NCI-H510A treated with DMSO at 0.1 percent for 48 hours (cell line): ENCODE results near the gene COL25A1.
"Not testable (repeated sequence)": the region's sequence is repeated elsewhere in the genome, so short reads cannot be mapped to it uniquely, and the experiment has no call there.

Experiments used
- DNase-seq: peaks from one replicate; lab custom pipeline; 2025; lab: John Stamatoyannopoulos, UW

Gene COL25A1

DNA sequence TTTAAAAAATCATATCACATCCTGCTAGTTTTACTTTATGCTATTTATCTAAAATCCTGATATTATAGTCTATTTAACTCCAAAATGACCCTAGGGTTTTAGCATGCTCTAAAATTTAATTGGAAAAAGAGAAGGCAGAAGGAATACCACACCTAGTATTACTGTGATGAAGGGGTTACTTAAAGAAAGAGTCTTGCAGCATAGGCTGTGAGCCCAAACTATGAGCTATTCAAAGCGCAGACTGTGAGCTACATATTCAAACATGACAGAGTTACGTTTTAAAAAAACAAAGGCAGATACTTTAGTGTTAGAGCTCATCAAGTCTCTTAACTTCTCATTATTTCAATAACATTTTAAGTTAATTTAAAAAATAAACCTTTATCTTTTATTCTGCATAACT, 291.9 kb downstream of the COL25A1 start:
- DNase-seq: no peak

DNA sequence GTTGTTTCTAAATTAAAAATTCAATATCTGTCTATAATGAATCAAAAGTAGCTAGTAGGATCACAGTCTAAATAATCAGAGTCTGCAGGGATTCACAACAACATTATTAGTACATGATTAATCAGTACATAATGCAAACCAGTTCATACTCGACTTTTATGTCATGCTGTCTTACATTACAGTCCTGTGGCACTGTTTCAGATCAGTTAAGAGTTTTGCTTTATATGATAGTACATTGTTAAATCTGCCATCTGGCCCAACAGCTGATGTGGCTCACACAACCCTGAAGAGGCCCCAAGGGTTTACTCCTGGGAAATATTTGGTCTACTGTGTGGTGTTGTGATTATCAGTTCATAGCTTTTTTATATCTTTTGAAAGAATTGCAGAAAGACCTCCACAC, 292.5 kb downstream of the COL25A1 start:
- DNase-seq: no peak

DNA sequence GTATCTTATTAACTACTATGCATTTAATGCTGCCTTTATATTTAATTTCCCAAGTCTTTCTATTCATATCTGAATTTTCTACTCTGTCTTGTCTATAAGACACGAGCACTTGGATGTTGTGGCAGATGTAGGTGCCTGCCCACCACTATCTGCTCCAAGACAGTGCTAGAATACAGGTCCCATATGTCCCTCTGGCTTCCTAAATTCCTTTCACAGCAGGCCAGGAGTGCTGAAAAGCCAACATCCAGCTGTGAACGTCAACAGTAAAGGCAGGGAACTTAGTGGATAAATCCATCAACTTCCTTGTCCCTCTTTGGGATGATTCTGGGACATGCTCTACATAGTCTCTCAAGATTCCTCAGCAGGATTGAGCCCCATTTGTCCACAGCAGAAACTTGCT, 294.5 kb downstream of the COL25A1 start:
- DNase-seq: no peak

DNA sequence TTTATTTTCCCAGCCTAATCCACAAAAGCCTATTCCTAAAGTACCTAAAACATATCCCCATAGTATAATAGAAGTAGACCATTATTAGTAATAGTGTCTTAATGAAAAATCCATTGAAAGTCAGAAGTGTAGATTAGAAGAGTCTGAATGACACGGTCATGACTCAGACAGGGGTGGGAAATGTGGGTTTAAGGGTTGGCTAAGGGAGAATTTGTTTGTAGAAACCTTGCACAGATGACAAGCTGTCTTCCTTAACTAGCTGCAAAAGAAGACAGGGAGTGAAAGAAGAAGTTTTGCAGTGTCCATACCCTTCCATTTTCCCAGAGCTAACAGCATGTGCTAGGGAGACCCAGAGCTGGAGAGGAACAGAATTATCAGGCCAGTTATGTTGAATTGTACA, 296.9 kb downstream of the COL25A1 start:
- DNase-seq: no peak

DNA sequence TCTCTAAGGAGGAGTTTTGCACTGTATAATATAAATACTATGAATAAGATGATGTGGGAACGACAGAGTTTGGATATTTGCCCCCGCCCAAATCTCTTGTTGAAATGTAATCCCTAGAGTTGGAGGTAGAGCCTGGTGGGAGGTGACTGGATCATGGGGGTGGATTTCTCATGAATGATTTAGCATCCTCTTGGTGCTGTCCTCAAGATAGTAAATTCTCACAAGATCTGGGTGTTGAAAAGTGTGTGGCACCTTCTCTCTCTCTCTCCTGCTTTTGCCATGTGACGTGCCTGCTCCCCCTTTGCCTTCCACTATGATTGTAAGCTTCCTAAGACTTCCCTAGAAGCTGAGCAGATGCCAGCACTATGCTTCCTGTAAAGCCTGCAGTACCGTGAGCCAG, 298.0 kb downstream of the COL25A1 start:
- no peak for DNase-seq

DNA sequence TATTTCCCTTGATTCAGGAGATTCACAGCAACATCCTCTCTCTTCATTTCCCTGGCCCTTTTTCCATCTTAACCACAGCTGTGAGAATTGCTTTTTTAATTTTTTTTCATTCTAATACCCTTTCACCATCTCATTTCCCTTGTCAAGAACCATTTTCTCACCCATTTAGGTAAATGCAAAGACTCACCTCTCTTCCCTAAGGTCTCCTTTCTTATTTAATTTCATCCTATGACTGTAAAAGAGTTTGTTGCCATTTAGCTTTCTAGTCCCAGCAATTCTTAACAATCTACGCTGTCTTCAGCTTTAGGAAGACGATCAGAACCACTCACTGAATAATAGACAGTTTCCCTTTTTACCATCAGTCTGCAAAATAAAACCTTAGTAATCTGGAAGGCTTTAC, 298.5 kb downstream of the COL25A1 start:
- no peak for DNase-seq

DNA sequence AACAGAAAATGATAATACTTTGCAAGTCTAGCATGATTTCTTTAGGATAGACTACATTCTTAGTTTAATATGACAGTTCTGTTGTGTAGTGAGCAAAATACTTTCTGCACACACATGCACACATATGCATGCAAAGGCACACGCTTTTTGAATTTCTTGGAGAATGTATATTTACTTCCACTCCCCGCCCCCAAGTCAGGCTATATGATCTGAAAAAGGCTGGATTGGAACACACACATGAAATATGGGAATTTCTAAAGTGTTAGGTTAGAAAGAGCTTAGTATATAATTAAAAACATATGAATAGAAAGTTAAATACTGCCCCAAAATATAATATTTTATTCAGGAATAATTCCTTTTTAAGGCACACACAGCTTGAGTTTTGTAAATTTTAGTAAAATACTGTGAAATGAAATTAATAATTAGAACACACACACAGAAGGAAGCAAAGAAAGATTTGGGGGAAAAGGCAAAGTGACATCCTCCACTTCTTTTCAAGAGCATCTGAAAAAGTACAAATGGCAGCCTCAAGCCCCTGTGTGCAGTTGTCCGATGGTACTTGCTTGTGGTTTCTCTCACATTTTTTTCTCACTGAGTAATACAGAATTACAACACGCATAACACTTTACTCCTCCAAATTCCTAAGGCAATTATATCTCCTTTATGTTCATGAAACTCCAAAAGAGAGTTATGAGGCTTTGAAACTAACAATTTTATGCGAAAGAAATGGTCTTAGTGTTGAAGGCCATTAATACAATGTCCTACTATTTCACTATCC, 310.7 kb downstream of the COL25A1 start:
- no peak for DNase-seq

DNA sequence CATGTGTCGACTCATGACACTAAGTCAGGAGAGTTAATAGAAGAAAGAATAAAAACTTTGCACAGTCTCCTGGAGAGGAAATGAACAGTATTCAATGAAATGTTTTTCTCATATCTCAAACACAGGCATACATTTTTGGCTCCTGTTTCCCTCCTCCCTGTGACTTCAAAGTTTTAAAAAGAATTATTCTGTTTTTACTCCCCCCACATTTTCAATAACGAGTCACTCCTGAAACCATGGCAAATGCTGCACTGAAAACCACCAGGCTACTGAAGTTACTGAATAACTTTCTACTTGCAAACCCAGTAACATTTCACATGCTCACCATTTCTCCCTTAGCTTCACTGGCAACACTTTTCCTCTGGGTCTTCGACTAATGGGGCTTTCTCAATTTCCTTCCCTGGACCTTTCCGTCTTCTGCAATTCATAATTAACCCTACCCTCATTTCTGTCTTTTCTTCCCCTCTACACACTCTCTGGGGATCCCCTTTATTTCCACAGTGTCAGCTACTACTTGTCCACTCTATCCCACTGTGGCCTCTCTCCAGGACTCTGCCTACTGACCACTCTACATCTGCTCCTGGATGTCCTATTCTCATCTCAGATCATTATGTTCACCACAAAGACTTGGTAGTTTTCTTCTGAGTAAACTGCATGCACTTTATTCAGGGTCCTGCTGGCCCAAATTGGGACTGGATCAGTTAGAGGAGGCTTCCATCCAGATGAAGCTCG, 313.8 kb downstream of the COL25A1 start:
- no peak for DNase-seq

DNA sequence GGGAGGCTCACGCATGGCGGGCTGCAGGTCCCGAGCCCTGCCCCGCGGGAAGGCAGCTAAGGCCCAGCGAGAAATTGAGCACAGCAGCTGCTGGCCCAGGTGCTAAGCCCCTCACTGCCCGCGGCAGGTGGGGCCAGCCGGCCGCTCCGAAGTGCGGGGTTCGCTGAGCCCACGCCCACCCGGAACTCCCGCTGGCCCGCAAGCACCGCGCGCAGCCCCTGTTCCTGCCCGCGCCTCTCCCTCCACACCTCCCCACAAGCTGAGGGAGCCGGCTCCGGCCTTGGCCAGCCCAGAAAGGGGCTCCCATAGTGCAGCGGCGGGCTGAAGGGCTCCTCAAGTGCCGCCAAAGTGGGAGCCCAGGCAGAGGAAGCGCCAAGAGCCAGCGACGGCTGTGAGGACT, 318.0 kb downstream of the COL25A1 start:
- DNase-seq: not testable (repeated sequence)

DNA sequence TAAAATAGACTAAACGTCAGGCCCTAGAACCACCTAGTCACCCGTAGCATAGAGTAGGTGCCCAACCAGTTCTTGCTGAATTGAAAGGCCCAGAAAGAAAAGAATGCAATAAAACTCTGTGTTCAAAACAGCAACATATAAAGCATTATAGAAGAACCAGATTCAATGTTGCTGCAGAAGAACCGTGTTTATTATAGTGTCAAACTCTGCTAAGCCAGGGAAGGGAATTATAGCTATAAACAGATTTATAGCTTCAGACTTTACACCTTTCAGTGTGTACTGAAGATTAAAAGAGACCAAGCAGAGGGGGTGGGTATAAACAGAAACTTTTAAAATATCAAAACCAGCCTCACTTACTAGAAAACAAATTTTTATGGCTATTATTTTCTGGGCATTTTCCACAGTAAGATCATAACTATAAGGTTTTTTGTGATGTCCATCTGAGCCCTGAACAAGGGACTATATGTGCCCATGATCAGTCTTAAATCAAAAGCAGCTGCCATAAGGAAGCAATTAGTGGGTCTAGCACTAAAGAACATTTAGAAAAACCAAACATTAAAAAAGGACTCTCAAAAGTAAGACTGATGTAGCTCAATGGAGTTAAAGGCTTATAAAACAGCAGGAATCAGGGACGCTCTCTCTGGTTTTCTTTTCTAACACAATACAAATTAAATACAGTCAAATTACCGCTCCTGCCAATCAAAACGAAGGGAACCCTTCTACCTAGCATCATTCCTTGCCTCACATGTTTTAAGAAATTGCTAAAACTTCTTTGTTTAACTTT, 319.9 kb downstream of the COL25A1 start:
- DNase-seq: no peak

DNA sequence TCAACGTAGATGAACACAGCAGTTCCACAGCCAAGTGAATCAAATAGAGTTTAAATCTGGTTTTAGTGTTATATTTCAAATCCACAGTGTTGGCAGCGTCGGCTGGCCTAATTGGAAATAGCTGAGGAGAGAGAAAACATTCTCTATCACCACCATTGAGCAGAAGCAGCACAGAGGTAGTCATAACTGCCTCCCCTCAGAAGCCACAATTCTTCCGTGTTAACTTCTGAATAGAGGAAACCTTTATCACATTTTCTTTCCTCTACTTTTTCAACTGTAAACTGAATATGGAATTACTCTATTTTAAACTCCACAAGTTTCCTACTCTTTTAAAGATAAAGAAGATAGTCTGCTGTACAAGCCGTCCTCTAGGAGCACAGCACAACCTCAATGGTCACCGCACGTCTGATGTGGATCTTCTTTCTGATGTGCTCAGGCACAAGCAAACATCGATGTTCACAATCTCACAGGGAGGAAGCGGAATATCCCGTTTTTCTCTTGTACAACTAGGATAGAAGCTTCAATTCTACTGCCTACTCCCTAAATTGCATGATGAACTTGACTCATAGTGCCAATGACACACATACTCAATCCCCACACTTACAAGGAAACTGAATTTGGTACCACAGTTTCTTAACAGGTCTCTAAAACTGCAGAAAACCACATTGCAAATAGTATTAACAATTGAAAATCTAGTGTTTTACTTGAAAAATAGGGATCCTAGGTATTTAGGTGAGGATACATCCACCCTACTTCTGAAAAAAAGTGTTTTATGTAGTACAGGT, 321.8 kb downstream of the COL25A1 start:
- no peak for DNase-seq

DNA sequence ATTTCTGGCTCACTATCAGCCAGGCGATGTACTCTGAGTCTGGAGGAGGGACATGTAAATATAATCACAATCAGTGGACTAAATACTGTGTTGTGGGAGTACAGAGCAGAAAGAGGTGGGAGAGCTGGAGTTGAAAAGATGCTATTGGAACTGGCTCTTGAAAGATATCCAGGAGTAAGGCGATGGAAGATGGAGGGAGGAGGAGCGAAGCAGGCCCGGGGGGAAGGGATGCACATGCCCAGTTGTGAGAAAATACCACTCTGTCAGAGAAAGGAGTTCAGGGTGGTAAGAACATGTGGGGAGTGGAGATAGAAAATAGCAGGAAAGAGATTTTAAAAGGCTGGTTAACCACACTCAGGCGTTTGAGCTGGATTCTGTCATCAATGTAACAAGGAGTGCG, 322.7 kb downstream of the COL25A1 start:
- DNase-seq: no peak

DNA sequence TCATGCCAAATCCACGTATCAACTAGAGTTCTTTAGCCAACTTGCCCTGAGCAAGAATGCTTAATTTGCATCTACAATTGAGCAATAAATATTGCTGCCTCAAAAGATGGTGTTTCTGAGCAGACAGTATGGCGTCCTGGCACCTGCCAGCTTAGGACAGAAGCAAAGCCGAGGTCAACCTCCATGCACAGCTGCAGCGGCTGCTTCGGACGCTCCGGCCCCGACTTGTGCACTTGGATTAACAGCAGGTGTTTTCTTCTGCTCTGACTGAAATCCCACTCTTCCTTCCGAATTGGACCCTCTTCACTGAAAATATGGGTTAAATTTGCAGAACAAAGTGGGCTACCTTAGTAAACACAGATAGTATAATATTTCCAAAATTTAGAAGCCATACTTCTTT, 324.4 kb downstream of the COL25A1 start:
- DNase-seq: no peak

DNA sequence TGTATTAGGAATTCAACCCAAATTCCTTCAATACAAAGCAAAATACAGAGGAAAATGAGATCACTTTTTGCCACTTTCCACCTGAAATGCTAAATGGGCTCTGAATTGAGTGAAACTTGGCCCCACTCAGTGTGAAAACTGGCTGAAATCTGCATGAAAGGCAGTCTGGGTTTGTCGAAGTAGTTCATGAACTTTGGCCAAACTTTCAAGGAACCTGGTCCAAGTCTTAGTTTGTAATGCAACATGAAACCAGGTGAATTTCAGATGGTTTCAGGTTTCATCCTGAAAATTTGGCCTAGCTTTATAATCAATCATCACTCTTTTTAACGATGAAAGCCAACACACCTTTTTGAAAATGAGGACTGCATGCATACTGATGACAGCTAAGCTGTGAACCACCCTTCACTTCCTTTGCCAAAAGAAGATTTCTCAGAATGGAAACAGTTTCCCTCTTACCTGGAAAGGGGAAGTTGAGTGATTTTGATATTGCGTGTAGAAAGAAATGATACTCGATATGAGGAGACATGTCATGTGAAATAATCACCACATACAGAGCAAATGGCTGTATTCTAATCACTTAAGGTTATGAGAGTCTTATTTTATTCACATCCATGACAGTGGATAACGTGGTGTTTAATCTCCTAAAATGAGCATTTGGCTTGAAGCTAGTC, 329.7 kb downstream of the COL25A1 start:
- no peak for DNase-seq

DNA sequence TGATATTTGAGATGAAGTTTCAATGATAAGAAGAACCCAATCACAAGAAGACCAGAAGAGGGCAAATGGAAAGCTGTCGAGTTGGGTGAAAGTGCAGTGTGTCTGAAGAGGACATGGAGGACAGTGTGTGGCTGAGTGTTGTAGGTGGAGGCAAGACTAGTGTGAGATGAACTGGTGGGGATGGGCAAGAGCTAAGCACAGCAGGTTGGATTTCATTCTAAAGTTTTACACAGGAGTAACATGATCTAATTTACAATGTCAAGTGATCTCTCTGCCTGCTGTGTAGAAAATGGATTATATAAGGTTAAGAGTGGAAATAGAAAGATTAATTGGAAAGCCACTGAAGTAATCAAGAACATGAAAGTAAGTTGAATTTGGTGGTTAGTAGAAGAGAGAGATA, 331.0 kb downstream of the COL25A1 start:
- DNase-seq: no peak

DNA sequence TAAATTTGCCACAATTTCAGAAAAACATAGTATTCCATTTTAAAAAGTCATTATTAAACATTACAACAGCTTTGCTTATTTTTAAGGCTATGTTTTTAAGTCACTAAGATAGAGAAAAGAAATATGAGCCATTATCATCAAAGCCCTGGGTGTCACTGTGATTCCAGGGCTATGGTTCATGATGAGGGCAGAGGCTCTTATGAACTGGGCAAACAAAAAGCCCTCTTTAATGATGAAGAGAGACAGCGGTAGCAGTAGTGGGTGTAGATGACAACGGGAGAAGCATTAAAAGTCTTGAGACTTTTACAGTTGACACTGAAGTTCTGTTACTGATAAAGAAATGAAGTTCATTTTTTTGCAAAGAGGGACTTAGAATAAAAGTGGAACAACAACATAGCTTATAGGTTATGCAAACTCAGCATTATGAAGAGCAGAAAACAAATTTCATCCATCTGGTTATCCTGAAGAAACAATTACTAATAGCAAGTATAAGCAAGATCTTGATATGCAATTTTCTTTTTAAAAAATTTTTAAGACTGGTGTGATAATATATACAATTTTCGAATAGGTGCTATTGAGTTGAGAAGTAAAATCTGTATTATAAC, 336.9 kb downstream of the COL25A1 start:
- peak; percentile 26 for DNase-seq

DNA sequence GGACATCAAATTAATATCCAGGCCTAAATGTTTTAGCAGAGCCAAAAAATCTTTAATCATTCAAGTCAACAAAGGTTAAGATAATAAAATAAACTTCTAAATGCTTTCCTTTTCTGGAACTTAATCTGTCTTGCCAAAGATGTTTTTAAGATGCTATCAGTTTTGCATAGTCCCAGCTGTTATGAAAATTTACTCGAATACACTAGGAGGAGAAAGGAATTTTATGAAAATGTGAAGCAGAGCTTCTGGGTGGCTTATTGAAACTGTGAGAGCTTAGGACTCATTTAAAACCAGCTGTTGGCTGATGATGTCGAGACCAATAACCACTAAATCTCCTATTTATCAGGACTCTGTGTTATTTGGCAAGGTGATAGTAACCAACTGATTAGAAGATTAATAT, 337.4 kb downstream of the COL25A1 start:
- no peak for DNase-seq

DNA sequence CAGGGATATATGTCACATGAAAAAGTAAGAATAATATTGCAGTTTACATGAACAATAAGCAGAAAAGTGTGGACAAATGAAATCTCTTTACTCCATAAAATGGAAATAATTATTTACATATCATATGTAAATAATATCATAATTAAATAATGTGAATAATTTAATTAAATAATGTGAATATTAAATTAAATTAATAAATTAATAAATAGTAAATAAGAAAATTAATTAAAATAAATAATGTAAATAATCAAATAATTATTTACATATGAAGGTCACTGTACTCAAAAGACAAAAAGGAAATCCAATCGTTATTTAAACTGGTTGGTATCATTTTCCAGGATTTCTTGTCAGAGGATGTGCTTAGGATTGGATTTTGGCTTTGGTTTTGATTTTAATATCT, 338.5 kb downstream of the COL25A1 start:
- DNase-seq: no peak

DNA sequence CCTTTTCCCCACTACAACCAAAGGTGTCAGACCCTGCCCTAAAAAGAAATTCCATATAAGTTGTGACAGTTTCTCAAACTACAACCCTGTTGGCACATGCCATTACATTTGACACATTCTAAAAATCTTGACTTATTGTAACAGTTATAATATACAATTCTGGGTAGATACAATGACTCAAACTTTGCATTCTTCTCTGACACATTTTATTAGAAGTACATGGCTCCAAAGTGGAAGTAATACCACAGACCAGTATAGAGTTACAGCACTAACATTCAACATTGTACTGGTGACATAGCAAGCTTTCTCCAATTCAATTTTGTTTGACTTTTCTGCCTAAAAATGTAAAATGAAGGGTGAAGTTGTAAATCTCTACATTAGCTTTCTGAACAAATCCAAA, 343.0 kb downstream of the COL25A1 start:
- DNase-seq: no peak

DNA sequence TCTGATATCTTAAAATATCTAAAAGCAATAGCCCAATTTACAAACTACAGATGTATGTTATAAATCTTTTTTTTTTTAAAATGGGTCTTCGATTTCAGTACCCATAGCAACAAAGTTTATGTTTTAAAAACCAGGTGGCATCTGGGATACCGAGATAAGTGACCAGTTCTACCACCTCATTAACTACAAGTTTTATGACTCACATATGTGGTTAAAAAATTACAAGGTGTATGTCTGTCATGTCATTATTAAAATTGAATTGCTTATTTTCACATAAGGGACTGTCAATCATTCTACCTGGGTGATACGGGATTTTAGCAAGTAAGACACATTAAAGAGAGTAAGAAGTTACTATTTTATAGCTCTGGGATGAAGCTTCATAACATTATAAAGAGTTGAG, 347.6 kb downstream of the COL25A1 start:
- DNase-seq: no peak

DNA sequence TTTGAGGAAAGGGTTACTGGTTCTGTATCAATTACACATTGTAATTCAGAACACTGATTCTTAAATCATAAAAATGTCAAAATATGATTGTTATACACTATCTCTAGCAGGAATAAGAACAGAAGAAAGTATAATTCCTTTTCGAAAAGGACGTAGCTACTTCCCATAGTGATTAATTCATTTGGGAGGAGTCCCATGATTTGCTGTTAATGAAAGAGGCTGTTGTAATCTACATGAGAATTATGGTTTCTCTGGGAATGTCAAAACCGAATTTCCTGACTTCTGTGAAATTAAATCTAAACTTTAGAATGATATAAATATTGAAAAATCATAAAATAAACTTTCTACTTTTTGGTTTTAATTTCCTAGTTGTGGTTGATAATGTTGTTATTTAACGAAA, 348.5 kb downstream of the COL25A1 start:
- no peak for DNase-seq
